Germinal center (tissue), 1 donor: ENCODE results near the gene PTPRR.

Source experiments
- DNase-seq: peaks from one replicate; pipeline ENCODE4 v3.0.0; 2012; ENCODE audit warnings: mixed read lengths, low spot score

Gene PTPRR

GRCh38 chr12:70796989-70797388, 123.5 kb downstream of the PTPRR start:
- no peak for DNase-seq

GRCh38 chr12:70795608-70796007, 124.9 kb downstream of the PTPRR start:
- DNase-seq: no peak

DNA sequence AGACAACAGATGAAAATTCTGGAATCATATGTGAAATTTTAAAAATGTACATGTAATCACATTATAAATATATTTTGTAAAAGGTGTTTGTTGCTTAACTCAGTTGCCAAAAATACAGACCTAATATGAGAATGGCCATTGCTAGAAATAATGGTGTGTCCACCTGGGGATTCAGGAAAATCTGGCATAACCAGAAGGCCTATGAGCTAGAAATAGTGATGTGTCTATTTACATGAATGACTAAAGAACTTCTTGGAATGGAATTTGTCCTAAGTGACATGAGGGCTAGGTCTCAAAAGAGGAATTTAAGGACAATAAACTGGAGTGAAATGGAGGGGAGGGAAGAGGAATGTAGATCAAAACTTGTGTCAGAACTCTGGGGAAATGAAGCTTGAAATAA, 126.4 kb downstream of the PTPRR start:
- DNase-seq: no peak

- DNase-seq: no peak
Measured at GRCh38 chr12:70788774-70789173, 131.8 kb downstream of the PTPRR start.

DNA sequence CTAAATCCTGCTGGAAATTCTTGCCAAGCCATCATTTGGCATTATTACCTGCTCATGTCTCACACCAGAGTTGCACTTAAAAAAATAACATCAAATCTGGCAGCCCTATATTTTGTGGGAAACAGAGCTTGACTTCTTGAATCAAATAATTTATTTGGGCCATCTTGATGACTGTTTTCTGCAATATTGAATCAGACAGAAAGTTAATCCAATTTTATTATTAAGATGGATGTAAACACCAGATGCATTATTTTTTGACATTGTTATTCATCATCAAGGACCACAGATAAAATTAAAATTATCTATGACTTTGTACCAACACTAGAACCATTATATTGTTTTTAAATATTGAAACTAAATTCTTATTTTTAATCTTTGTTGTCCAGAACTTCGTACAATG, 132.9 kb downstream of the PTPRR start:
- DNase-seq: no peak

DNA sequence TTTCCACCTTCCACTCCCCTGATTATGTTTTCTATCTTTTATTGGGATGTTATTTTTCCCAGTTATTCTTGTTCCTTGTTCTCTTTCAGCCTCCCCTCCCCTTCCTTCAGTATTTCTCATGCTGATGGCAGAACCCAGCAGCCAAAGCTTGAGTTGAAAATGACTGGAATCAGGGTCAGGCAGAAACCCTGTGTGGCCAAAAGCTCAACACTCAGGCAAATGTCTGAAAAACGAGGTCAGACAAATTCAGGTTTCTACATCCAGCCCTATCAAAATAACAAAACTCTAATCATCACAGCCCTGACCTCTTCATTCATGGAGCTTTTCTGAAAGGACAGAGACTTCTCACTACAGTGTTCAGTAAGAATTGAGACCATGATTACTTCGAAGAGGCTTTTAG, 134.6 kb downstream of the PTPRR start:
- no peak for DNase-seq

DNA sequence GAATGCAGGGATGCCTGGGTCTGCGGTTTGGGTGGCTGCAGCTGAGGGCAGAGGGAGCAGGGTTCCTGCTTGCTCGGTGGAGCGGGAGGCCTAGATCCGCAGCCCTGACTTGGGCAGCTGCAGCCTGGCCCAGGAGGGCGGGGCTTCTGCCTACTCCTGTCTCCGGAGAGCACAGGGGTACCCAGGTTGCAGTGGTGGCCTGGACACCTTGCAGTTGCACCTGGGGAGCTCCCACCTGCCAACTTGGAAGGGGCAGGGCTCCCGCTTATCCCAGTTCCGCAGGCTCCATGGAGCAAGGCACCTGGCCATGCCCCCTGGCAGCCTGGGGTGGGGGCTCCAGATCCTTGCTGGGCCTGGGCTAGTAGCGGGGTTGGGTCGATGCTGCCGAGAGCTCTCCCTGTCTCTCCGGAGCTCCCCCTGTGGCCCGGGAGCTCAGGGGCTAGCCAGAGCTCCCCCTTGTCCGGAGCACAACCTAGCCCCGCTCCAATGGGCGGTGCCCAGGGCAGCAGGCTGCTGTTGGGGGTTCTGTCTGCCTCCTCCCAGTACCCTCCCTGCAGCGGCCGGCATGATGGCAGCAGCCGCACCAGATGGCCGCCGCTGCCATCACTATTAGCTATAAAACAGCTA, 136.4 kb downstream of the PTPRR start:
- DNase-seq: no peak

DNA sequence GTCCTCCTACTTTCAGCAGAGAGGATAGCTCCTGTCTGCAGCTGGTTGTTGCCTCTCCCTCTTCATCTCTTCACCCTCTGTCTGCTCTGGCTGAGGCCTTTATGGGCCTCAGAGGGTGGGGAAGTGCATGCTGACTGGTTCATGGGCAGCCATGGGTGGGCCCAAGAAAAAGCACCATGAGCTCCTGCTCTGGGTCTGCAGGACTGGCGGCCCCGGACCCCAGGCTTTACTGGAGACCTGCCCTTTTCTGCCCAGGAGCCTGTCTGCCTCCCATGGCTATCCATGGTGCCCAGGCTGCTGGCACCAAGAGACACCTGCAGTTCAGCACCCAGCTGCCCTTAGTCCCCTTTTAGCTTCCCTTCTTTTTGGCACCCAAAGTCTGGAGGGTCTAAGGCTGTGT, 137.1 kb downstream of the PTPRR start:
- DNase-seq: no peak

- no peak for DNase-seq
Measured at GRCh38 chr12:70779250-70779649, 141.3 kb downstream of the PTPRR start.

GRCh38 chr12:70774055-70774454, 146.5 kb downstream of the PTPRR start:
- DNase-seq: peak; percentile 3

DNA sequence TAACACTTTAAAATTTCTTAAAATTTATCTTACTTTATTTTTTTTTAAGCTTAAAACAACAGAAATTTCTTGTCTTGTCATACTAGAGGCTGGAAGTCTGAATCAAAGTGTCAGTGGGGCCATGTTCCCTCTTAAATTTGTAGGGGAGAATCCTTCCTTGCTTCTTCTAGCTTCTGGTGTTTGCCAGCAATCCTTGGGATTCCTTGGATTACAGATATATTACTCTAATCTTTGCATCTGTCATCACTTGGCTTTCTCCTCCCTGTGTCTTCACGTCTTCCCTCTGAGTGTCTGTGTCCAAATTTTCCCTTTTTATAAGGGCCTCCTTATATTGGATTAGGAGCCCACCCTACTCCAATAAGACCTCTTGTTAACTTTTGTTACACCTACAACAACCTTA, 147.7 kb downstream of the PTPRR start:
- DNase-seq: no peak

DNA sequence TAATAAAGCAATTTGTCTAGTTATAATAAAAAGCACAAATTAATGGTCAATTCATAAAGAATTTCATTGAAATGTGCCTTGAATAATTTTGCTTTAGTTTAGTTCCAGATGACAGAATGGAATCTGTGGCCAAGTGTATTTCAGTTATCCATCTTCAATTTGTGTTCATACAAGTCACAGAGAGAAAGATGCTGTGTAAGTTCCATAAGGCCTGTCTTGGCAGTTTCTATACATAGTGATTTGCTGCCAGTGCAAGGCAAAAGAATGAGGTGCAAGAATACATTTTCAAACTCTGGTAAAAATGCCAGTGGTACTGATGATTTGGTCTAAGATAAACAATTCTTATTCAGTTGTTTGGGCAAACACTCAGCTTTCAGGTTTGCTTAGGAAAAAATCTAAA, 149.0 kb downstream of the PTPRR start:
- no peak for DNase-seq

GRCh38 chr12:70763666-70764065, 156.9 kb downstream of the PTPRR start:
- no peak for DNase-seq

DNA sequence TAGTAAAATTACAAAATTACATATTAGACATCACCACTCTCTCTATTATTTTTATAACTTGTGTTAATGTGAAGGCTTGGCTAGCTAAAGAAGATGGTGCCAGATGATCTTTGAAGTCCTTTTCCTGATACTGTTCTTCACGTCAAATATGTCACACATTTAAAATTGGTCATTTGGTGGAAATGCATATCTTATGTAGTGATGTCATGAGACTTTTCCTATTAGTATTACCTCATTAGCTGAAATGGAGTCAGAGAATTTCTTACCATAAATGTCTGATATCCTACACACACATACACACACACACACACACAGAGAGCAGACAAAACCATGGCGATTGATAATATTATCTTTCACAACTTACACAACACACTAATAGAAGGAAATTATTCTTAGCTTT, 158.5 kb downstream of the PTPRR start:
- no peak for DNase-seq

- DNase-seq: no peak
Measured at GRCh38 chr12:70759161-70759918, 161.2 kb downstream of the PTPRR start.

DNA sequence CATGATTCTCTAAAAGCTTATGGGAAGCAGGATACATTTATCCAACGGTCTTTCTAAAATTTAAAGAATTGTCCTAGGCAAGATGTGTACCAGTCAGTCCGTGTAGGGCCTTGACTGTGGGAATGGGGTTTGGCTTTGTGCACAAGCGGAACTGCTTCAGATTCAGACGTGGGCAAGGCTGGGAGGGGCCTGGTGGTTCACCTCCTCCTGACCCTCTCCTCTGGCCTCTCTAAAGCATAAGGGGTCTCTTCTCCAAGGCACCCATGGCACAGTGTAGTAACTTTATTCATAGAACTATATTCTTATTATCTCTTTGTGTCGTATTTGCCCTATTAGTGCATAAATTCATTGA, 162.1 kb downstream of the PTPRR start:
- DNase-seq: no peak

- no peak for DNase-seq
Measured at GRCh38 chr12:70757830-70758493, 162.6 kb downstream of the PTPRR start.

DNA sequence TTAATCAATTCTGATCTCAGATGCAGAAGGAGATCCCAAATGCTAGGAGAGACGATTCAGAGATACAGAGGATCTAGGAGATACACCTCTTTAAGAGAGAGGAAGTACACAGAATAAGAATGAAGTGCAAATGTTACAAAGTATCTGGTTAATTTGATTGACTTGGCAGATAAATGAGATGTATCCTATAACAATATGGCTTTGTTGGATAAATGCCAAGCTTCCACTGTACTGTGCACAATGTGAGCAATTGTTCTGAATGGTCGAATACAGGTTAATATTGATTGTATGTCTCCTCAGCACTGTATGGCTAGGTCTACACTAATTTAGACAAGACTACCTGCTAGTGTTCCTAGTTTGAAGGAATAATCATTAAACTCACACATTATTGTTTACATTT, 163.7 kb downstream of the PTPRR start:
- no peak for DNase-seq

DNA sequence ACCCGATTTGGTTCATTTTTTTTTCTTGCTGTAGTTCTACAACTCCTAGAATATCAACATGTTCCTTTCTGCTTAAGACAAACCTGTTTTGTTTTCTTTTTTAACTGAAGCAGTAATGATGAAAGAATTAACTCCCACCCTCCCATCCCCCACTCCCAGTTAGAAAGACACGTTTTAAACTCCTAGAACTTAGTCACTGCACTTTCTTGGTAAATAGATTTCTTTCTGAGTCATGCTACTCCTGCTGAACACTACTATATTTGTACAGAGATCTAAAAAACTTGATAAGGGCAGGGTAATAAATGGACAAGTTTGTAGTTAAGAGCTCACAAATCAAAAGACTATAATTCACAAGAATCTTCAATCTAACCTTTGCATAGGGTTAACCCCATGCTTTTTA, 164.4 kb downstream of the PTPRR start:
- DNase-seq: no peak

- no peak for DNase-seq
Measured at GRCh38 chr12:70754330-70754741, 166.2 kb downstream of the PTPRR start.

DNA sequence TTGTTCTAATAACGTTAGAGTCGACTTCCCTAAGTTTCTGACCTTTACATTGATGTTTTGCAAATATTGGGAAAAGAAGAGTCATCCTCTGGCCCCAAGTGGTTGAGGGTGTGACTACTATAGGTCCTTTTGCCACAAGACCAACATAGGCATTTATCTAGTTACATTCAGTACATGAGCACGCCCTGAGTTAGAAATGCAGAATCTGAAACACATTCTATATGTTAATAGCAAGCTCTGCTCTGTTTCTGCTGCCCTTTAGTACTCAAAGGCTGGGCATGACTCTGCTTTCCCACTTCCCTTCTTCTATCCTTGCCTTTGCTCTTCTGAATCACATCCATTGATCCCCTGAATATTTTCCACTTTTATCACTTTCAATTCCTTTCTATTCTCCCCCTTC, 168.2 kb downstream of the PTPRR start:
- no peak for DNase-seq

DNA sequence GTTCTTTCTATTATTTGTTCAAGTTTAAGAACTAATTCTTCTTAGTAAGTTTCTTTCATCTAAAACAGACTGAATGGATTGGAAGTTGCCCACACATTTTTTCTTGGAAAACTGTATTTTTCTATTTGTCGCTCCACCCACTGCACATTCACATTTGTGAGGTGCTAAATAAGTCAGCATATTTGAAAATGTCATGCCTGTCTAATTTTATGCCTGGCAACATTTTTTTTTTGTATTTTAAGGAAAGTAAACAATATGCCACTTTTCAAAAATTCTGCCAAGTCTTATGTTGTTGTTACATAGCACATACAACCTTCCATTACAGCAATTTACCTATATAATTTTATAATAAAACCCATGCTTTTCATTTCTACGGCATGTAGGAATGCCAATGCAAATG, 170.6 kb downstream of the PTPRR start:
- no peak for DNase-seq

DNA sequence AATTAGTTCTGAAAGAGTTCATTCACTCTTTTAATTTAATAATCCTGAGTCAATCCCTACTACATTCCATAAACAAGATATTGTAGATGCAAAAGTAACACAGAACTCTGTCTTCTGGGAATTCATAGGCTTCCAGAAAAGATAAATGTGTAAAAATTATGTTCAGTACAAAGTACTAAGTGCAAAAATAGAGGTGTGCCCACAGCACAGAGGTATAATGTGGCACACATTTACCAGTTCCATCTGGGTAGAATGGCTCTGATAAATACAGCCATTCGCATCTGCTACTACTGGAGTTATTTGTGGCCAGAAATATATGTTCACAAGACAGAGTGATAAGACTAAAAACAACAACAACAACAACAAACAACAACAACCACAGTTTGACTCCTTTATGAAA, 171.7 kb downstream of the PTPRR start:
- no peak for DNase-seq
